DND-41 (cell line): Measurements from ENCODE around the gene FGF14.

Experiments
- ATAC-seq: fragments of 200-7000 bp; cut with Tn5 transposase; 3 replicates; pipeline ENCODE4 v1.9.1; 2021; ENCODE audit warnings: low read depth; ENCODE audit not compliant: insufficient read depth
- DNase-seq: peaks from one replicate; pipeline ENCODE4 v3.0.0-alpha.2; 2020
- H2AFZ ChIP-seq: 2 replicates; pipeline ENCODE4 v1.6.0; 2012; ENCODE audit warnings: low read depth, low read length
- H3K27ac ChIP-seq: 2 replicates; pipeline ENCODE4 v1.5.1; 2012; ENCODE audit warnings: low read length, inconsistent platforms
- H3K27me3 ChIP-seq: fragments of 200-600 bp; sonication (generic); 2 replicates; pipeline ENCODE4 v1.6.0; 2012; ENCODE audit warnings: low read length, mild to moderate bottlenecking, inconsistent platforms; ENCODE audit not compliant: insufficient read depth, poor library complexity
- H3K36me3 ChIP-seq: 2 replicates; pipeline ENCODE4 v1.5.1; 2012; ENCODE audit warnings: low read length, inconsistent platforms; ENCODE audit not compliant: insufficient read depth
- H3K4me1 ChIP-seq: 2 replicates; pipeline ENCODE4 v1.5.1; 2012; ENCODE audit warnings: mild to moderate bottlenecking, low read length; ENCODE audit not compliant: insufficient read depth
- H3K4me2 ChIP-seq: 2 replicates; pipeline ENCODE4 v1.6.0; 2012; ENCODE audit warnings: mild to moderate bottlenecking, moderate library complexity, low read length, inconsistent platforms; ENCODE audit not compliant: insufficient read depth
- H3K4me3 ChIP-seq, 2 experiments: fragments of 200-600 bp in 1 of 2; shearing (Covaris generic) in 1 of 2; 2 replicates each; pipeline ENCODE4 v1.5.1; 2012 to 2016; ENCODE audit warnings: inconsistent platforms in 2 of 2, low read length in 2 of 2, mild to moderate bottlenecking in 2 of 2, low read depth in 1 of 2, moderate library complexity in 1 of 2
- H3K79me2 ChIP-seq: 2 replicates; pipeline ENCODE4 v1.6.0; 2012; ENCODE audit warnings: low read length, inconsistent platforms; ENCODE audit not compliant: insufficient read depth
- H3K9ac ChIP-seq: 2 replicates; pipeline ENCODE4 v1.6.0; 2012; ENCODE audit warnings: low read depth, mild to moderate bottlenecking, inconsistent platforms, low read length, moderate library complexity
- H3K9me3 ChIP-seq: 2 replicates; pipeline ENCODE4 v1.5.1; 2012; ENCODE audit warnings: low read length, moderate library complexity, mild to moderate bottlenecking, inconsistent platforms; ENCODE audit not compliant: insufficient read depth, severe bottlenecking
- H4K20me1 ChIP-seq: 2 replicates; pipeline ENCODE4 v1.6.0; 2012; ENCODE audit warnings: low read length; ENCODE audit not compliant: insufficient read depth
- EZH2 ChIP-seq: IDR thresholded peaks from 3 replicates; pipeline ENCODE4 v1.6.1; 2012; ENCODE audit warnings: borderline replicate concordance, low read depth, mild to moderate bottlenecking, moderate library complexity, low read length, inconsistent platforms; ENCODE audit not compliant: severe bottlenecking
- TF ChIP-seq, protein P1 (sequence below): IDR thresholded peaks from 2 replicates; pipeline ENCODE4 v1.5.1; 2012; ENCODE audit warnings: borderline replicate concordance, low read length, moderate library complexity, mild to moderate bottlenecking; ENCODE audit not compliant: poor library complexity, severe bottlenecking; ENCODE audit errors: extremely low read depth

Gene FGF14

DNA sequence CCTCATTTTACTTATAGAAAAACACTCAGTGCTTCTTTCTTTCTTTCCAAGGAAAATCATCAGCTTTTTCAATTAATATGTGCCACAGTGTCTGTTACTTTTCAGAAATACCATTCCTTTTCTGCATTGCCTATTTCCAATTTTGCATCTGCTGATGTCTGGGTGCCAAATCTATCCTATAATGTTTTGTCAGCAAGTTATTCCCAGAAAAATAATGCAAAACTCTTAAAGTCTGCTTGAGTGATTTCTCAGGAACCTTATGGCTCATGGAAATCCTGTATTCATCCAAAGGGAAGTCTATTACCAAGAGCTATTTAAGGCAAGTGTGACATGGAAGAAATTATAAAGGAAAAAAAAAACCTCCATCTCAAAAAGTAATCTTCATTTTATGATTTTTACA, 224.4 kb downstream of the FGF14 start:
- no peaks in the 10 kb centered on the region for H3K9me3 ChIP-seq
- no peak overlapping the region for H3K4me2 ChIP-seq
- no peak for DNase-seq
- H2AFZ ChIP-seq: no peak overlapping the region
- H3K36me3 ChIP-seq: no peaks in the 10 kb centered on the region
- H3K79me2 ChIP-seq: no peaks in the 10 kb centered on the region
- H3K27ac ChIP-seq: no peak overlapping the region
- ATAC-seq: no peak
- H3K4me3 ChIP-seq: no peak overlapping the region
- no peak for TF ChIP-seq EZH2
- TF ChIP-seq, protein P1, sequence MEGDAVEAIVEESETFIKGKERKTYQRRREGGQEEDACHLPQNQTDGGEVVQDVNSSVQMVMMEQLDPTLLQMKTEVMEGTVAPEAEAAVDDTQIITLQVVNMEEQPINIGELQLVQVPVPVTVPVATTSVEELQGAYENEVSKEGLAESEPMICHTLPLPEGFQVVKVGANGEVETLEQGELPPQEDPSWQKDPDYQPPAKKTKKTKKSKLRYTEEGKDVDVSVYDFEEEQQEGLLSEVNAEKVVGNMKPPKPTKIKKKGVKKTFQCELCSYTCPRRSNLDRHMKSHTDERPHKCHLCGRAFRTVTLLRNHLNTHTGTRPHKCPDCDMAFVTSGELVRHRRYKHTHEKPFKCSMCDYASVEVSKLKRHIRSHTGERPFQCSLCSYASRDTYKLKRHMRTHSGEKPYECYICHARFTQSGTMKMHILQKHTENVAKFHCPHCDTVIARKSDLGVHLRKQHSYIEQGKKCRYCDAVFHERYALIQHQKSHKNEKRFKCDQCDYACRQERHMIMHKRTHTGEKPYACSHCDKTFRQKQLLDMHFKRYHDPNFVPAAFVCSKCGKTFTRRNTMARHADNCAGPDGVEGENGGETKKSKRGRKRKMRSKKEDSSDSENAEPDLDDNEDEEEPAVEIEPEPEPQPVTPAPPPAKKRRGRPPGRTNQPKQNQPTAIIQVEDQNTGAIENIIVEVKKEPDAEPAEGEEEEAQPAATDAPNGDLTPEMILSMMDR: no peak
- no peaks in the 10 kb centered on the region for H3K4me1 ChIP-seq
- no peaks in the 10 kb centered on the region for H4K20me1 ChIP-seq
- no peak overlapping the region for H3K9ac ChIP-seq
- no peaks in the 10 kb centered on the region for H3K27me3 ChIP-seq

GRCh38 chr13:102176846-102177245, 225.0 kb downstream of the FGF14 start:
- H3K4me2 ChIP-seq: no peak overlapping the region
- H3K27ac ChIP-seq: no peak overlapping the region
- no peak for ATAC-seq
- H3K27me3 ChIP-seq: no peaks in the 10 kb centered on the region
- H2AFZ ChIP-seq: no peak overlapping the region
- H3K4me3 ChIP-seq: no peak overlapping the region
- H4K20me1 ChIP-seq: no peaks in the 10 kb centered on the region
- H3K9me3 ChIP-seq: no peaks in the 10 kb centered on the region
- no peaks in the 10 kb centered on the region for H3K36me3 ChIP-seq
- DNase-seq: no peak
- no peak overlapping the region for H3K9ac ChIP-seq
- TF ChIP-seq, protein P1: no peak
- TF ChIP-seq EZH2: no peak
- no peaks in the 10 kb centered on the region for H3K4me1 ChIP-seq
- no peaks in the 10 kb centered on the region for H3K79me2 ChIP-seq

- Histone ChIP-seq H3K27me3 (no peaks in the 10 kb centered on the region), H3K36me3 (no peaks in the 10 kb centered on the region), H3K9me3 (no peaks in the 10 kb centered on the region), H3K4me1 (no peaks in the 10 kb centered on the region), H3K79me2 (no peaks in the 10 kb centered on the region), H3K4me2 (no peak overlapping the region), H2AFZ (no peak overlapping the region), H3K4me3 (no peak overlapping the region), H3K9ac (no peak overlapping the region), H4K20me1 (no peaks in the 10 kb centered on the region), H3K27ac (no peak overlapping the region)
- no peak for ATAC-seq
- DNase-seq: no peak
- no peak for TF ChIP-seq EZH2
- TF ChIP-seq, protein P1: no peak
Observed at GRCh38 chr13:102172406-102172805, 229.4 kb downstream of the FGF14 start.

GRCh38 chr13:102170305-102170704, 231.5 kb downstream of the FGF14 start:
- no peaks in the 10 kb centered on the region for H3K27me3 ChIP-seq

More at GRCh38 chr13:102170305-102170704, 231.5 kb downstream of the FGF14 start:
- H3K4me2 ChIP-seq: no peak overlapping the region
- no peaks in the 10 kb centered on the region for H3K9me3 ChIP-seq
- H2AFZ ChIP-seq: no peak overlapping the region
- no peak overlapping the region for H3K27ac ChIP-seq
- ATAC-seq (no peak), DNase-seq (no peak)
- H3K9ac ChIP-seq: no peak overlapping the region
- H4K20me1 ChIP-seq: no peaks in the 10 kb centered on the region
- H3K4me1 ChIP-seq: no peaks in the 10 kb centered on the region
- H3K79me2 ChIP-seq: no peaks in the 10 kb centered on the region
- H3K4me3 ChIP-seq: no peak overlapping the region
- H3K36me3 ChIP-seq: no peaks in the 10 kb centered on the region
- TF ChIP-seq, protein P1: no peak
- no peak for TF ChIP-seq EZH2
